H1 (cell line): ENCODE measurements around the gene UBASH3A. TPM values are rescaled to one million over a fixed set of nuclear protein-coding genes. Genes with fewer than 3 reads are reported as not detected.

Source experiments
- CTCF ChIA-PET: fragments of 300-600 bp; sonication (Branson Sonifier 250); formaldehyde crosslinking; loops from one replicate; lab custom pipeline; 2021; ENCODE audit not compliant: partially characterized antibody; lab: Charles Lee
- POLR2A ChIA-PET: fragments of 300-600 bp; sonication (Branson Sonifier 250); formaldehyde crosslinking; loops from one replicate; lab custom pipeline; 2021; ENCODE audit warnings: inconsistent platforms; ENCODE audit not compliant: partially characterized antibody; lab: Charles Lee
- DNase-seq, 2 experiments: peaks; one replicate each; pipeline versions ENCODE4 v3.0.0 to v3.0.0-alpha.2; 2010 to 2022; ENCODE audit warnings: low spot score in 2 of 2, low read depth in 1 of 2, mixed read lengths in 1 of 2
- FAIRE-seq: peaks from 2 replicates; lab custom pipeline; 2011; peaks lifted over from hg19 to GRCh38; lab: Jason Lieb, UNC
- H2AFZ ChIP-seq: 2 replicates; pipeline ENCODE4 v1.8.1; 2012; ENCODE audit warnings: low read length, inconsistent platforms
- H2AK5ac ChIP-seq: 2 replicates; pipeline ENCODE4 v1.6.1; 2013; ENCODE audit warnings: low read depth, low read length
- H2BK120ac ChIP-seq: replicated peaks from 2 replicates; pipeline ENCODE3; 2013; ENCODE audit warnings: low read depth, low read length, inconsistent platforms
- H2BK12ac ChIP-seq: 2 replicates; pipeline ENCODE4 v1.6.1; 2013; ENCODE audit warnings: low read depth, low read length
- H2BK15ac ChIP-seq: 2 replicates; pipeline ENCODE4 v1.6.1; 2013; ENCODE audit warnings: low read length
- H2BK20ac ChIP-seq: 2 replicates; pipeline ENCODE4 v1.6.1; 2013; ENCODE audit warnings: low read length
- H2BK5ac ChIP-seq: 2 replicates; pipeline ENCODE4 v1.6.1; 2013; ENCODE audit warnings: low read depth, low read length
- H3K14ac ChIP-seq: 2 replicates; pipeline ENCODE4 v1.6.1; 2013; ENCODE audit warnings: inconsistent platforms; ENCODE audit not compliant: insufficient read length
- H3K18ac ChIP-seq: 2 replicates; pipeline ENCODE4 v1.6.1; 2013; ENCODE audit warnings: low read length; ENCODE audit errors: extremely low read depth
- H3K23ac ChIP-seq: 2 replicates; pipeline ENCODE4 v1.6.1; 2013; ENCODE audit warnings: inconsistent platforms; ENCODE audit not compliant: insufficient read length
- H3K23me2 ChIP-seq: 2 replicates; pipeline ENCODE4 v1.6.1; 2013; ENCODE audit warnings: low read depth, low read length
- H3K27ac ChIP-seq: 2 replicates; pipeline ENCODE4 v1.6.1; 2011; ENCODE audit warnings: low read depth, low read length, inconsistent platforms
- H3K27me3 ChIP-seq, 4 experiments: replicated peaks in 1 of 4; 1 replicate in 1 of 4; 2 replicates in 3 of 4; pipeline versions ENCODE4 v1.6.1 to v1.8.1; 2011 to 2013; ENCODE audit warnings: low read length in 3 of 4, mild to moderate bottlenecking in 3 of 4, inconsistent platforms in 2 of 4, mixed read lengths in 2 of 4, moderate library complexity in 1 of 4; ENCODE audit not compliant: control insufficient read depth in 3 of 4, insufficient read depth in 3 of 4; ENCODE audit errors: extremely low read depth in 1 of 4
- H3K36me3 ChIP-seq, 4 experiments: 2 replicates each; pipeline versions ENCODE4 v1.6.1 to v1.8.1; 2011 to 2013; ENCODE audit warnings: mild to moderate bottlenecking in 4 of 4, low read length in 3 of 4, moderate library complexity in 2 of 4, control low read depth in 1 of 4, inconsistent platforms in 1 of 4; ENCODE audit not compliant: insufficient read depth in 4 of 4, control insufficient read depth in 2 of 4
- H3K4ac ChIP-seq: replicated peaks from 2 replicates; pipeline ENCODE3; 2013; ENCODE audit warnings: low read length, low read depth, mixed read lengths, inconsistent platforms; ENCODE audit not compliant: insufficient read length
- H3K4me1 ChIP-seq, 4 experiments: replicated peaks in 1 of 4; 1 replicate in 1 of 4; 2 replicates in 3 of 4; pipeline versions ENCODE4 v1.6.1 to v1.8.1; 2011 to 2013; ENCODE audit warnings: low read length in 3 of 4, inconsistent platforms in 2 of 4, mixed read lengths in 1 of 4; ENCODE audit not compliant: insufficient read depth in 4 of 4, control insufficient read depth in 3 of 4
- H3K4me2 ChIP-seq, 2 experiments: 2 replicates each; pipeline versions ENCODE4 v1.6.1 to v1.8.1; 2011 to 2013; ENCODE audit warnings: low read depth in 2 of 2, low read length in 2 of 2, control low read depth in 1 of 2, inconsistent platforms in 1 of 2, mild to moderate bottlenecking in 1 of 2; ENCODE audit not compliant: insufficient read depth in 1 of 2
- H3K4me3 ChIP-seq, 4 experiments: fragments of 200-600, 300-600 bp in 1 of 4; sonication (generic), shearing (Covaris generic), sonication (Bioruptor Twin) in 1 of 4; 2 replicates each; pipeline versions ENCODE4 v1.5.1 to v1.8.1; 2011 to 2016; ENCODE audit warnings: low read length in 4 of 4, low read depth in 3 of 4, control low read depth in 2 of 4, inconsistent platforms in 2 of 4, mild to moderate bottlenecking in 2 of 4, mixed read lengths in 1 of 4, moderate library complexity in 1 of 4; ENCODE audit not compliant: insufficient read depth in 2 of 4; ENCODE audit errors: extremely low read depth in 1 of 4
- H3K56ac ChIP-seq: replicated peaks from 2 replicates; pipeline ENCODE3; 2013; ENCODE audit warnings: low read depth, mild to moderate bottlenecking, mixed read lengths, low read length, inconsistent platforms; ENCODE audit not compliant: insufficient read length
- H3K79me1 ChIP-seq: 2 replicates; pipeline ENCODE4 v1.6.1; 2013; ENCODE audit warnings: low read depth, low read length, control low read depth
- H3K79me2 ChIP-seq, 2 experiments: 2 replicates each; pipeline versions ENCODE4 v1.6.1 to v1.8.1; 2012 to 2013; ENCODE audit warnings: low read length in 2 of 2, mild to moderate bottlenecking in 2 of 2, inconsistent platforms in 1 of 2; ENCODE audit not compliant: insufficient read depth in 2 of 2, control insufficient read depth in 1 of 2
- H3K9ac ChIP-seq, 4 experiments: replicated peaks in 1 of 4; 1 replicate in 1 of 4; 2 replicates in 3 of 4; pipeline versions ENCODE4 v1.6.1 to v1.8.1; 2011 to 2013; ENCODE audit warnings: low read depth in 3 of 4, low read length in 3 of 4, control low read depth in 2 of 4, mild to moderate bottlenecking in 2 of 4, moderate library complexity in 2 of 4, inconsistent platforms in 1 of 4; ENCODE audit errors: extremely low read depth in 1 of 4
- H3K9me3 ChIP-seq, 2 experiments: 2 replicates each; pipeline versions ENCODE4 v1.6.1 to v1.8.1; 2012 to 2013; ENCODE audit warnings: mild to moderate bottlenecking in 2 of 2, moderate library complexity in 2 of 2, control low read depth in 1 of 2, inconsistent platforms in 1 of 2, low read depth in 1 of 2, low read length in 1 of 2, mixed read lengths in 1 of 2; ENCODE audit not compliant: insufficient read depth in 2 of 2
- H4K20me1 ChIP-seq, 2 experiments: replicated peaks in 1 of 2; 2 replicates each; pipeline versions ENCODE3 to v1.8.1; 2011 to 2013; ENCODE audit warnings: inconsistent platforms in 2 of 2, low read length in 2 of 2, mild to moderate bottlenecking in 1 of 2; ENCODE audit not compliant: insufficient read depth in 2 of 2, control insufficient read depth in 1 of 2
- H4K5ac ChIP-seq: 2 replicates; pipeline ENCODE4 v1.6.1; 2013; ENCODE audit warnings: low read length, low read depth, mixed read lengths, inconsistent platforms; ENCODE audit not compliant: insufficient read length
- H4K8ac ChIP-seq: 2 replicates; pipeline ENCODE4 v1.8.0; 2013; ENCODE audit warnings: mild to moderate bottlenecking, moderate library complexity, low read length, inconsistent platforms; ENCODE audit not compliant: insufficient read depth; ENCODE audit errors: extremely low read depth
- H4K91ac ChIP-seq: replicated peaks from 2 replicates; pipeline ENCODE3; 2013; ENCODE audit warnings: low read length, mixed read lengths, inconsistent platforms; ENCODE audit not compliant: insufficient read length
- EGR1 ChIP-seq: IDR thresholded peaks from 2 replicates; pipeline ENCODE4 v1.6.1; 2011; ENCODE audit warnings: low read depth, low read length, borderline replicate concordance
- EZH2 ChIP-seq: fragments of 200-600 bp; sonication (generic); IDR thresholded peaks from 2 replicates; pipeline ENCODE4 v1.7.1; 2012; ENCODE audit warnings: low read depth, mild to moderate bottlenecking, moderate library complexity, low read length, inconsistent platforms; ENCODE audit not compliant: severe bottlenecking
- JUN ChIP-seq: IDR thresholded peaks from 2 replicates; pipeline ENCODE4 v1.6.1; 2011; ENCODE audit warnings: low read depth, mild to moderate bottlenecking, improper control_type of control experiment, low read length
- WGBS, 2 experiments: shearing (Covaris generic) in 1 of 2; methylation state at CpG; one replicate each; pipeline versions ENCODE4 v1.1.6 to v1.1.7; 2013 to 2015; ENCODE audit warnings: low lambda C conversion rate in 2 of 2, mixed read lengths in 2 of 2, inconsistent platforms in 1 of 2, low coverage in 1 of 2, missing lambda C conversion rate in 1 of 2; ENCODE audit not compliant: insufficient replicate concordance in 2 of 2, insufficient coverage in 1 of 2, insufficient read length in 1 of 2; ENCODE audit errors: extremely low coverage in 1 of 2, missing lambda C conversion rate in 1 of 2; 5-methylcytosine and 5-hydroxymethylcytosine counted together
- polyA plus RNA-seq, 7 experiments: library from polyadenylated mRNA; depleted of rRNA in 3 of 7; stranded (reverse) in 5 of 7; unstranded in 2 of 7; fragments of >200 nt in 5 of 7; fragments of 200-250 nt in 2 of 7; gene quantifications; 1 replicate in 5 of 7; 2 replicates in 1 of 7; 4 replicates in 1 of 7; pipeline versions ENCODE4 v1.2.1 to v1.2.3, GENCODE V29; 2011 to 2013; ENCODE audit warnings: missing spikeins in 2 of 7, mixed read lengths in 2 of 7
- total RNA-seq: library from RNA; stranded (reverse); fragmentation: NEBNext Ultra II Directional; extraction: Animal tissue kit (Norgen Biotek cat#: 25700); gene quantifications from 2 replicates; pipeline ENCODE4 v1.2.1, GENCODE V29; 2021
- TF ChIP-seq, protein P1 (sequence below): IDR thresholded peaks from 2 replicates; pipeline ENCODE4 v1.6.1; 2012; ENCODE audit warnings: inconsistent platforms

The UBASH3A gene
- total and polyA plus RNA-seq, 2 of the 8 experiments (the other 6 are each of a cell fraction or from before 2014, with no cell fraction given) = not detected

DNA sequence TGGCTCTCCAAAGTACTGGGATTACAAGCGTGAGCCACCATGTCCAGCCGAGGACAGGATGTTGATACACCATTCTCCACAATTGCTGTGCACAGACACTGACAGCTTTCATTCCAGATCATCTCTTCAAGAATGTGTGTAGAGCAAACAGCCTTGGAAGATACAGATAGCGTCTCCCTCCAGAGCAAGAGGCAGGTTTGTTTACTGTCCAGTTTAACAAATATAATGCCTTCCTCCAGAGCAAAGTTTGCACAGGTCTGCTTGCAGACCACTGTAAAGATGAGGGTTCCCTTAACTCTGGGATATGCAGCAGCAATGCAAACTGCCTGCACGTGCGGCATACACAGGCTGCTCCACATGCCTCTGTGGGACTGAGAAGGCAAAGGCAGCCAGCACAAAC lies 12.4 kb upstream of the UBASH3A start:
- Histone ChIP-seq H3K4me1 (peaks cover 0 to 12% (median 9%) of the 10 kb centered on the region in 4 experiments; a peak in 3 of 7 replicates), H4K91ac (no peak overlapping the region), H3K4me3 (no peak overlapping the region), H3K56ac (no peak overlapping the region), H3K14ac (no peak overlapping the region), H3K27ac (no peak overlapping the region), H2BK120ac (no peak overlapping the region), H3K18ac (no peak overlapping the region), H2BK12ac (no peak overlapping the region), H4K20me1 (no peaks in the 10 kb centered on the region), H3K4me2 (no peak overlapping the region), H2AK5ac (no peak overlapping the region), H4K8ac (no peak overlapping the region), H3K36me3 (no peaks in the 10 kb centered on the region), H3K9ac (no peak overlapping the region), H3K79me1 (no peaks in the 10 kb centered on the region), H2BK15ac (no peak overlapping the region), H3K27me3 (0 out of 7 replicates have a peak, but pooled peaks cover 0 to 2% (median 0%) of the 10 kb centered on the region in 4 experiments), H2AFZ (no peak overlapping the region), H3K23me2 (no peaks in the 10 kb centered on the region), H3K79me2 (no peaks in the 10 kb centered on the region), H3K23ac (no peak overlapping the region), H2BK20ac (no peak overlapping the region; the same call in 1 of the 2 replicates), H2BK5ac (no peak overlapping the region), H4K5ac (no peak overlapping the region), H3K4ac (no peak overlapping the region), H3K9me3 (peaks cover 0 to 4% of the 10 kb centered on the region in 2 experiments; a peak in 1 of 4 replicates)
- ChIA-PET CTCF (interaction anchor here (1.0 to 1.9 kb wide), 4 partner anchors 10 to 53 kb away, joined by 3 to 7 read pairs (median 4); partner anchors contain the start of gene UBASH3A), POLR2A (no interaction called here)
- WGBS, 2 experiments = 95% methylated on average over 5 of the region's 5 CpGs; no CpG with 5 or more reads in 1 of the 2 experiments
- TF ChIP-seq JUN (no peak), EGR1 (no peak), EZH2 (no peak)
- TF ChIP-seq, protein P1, sequence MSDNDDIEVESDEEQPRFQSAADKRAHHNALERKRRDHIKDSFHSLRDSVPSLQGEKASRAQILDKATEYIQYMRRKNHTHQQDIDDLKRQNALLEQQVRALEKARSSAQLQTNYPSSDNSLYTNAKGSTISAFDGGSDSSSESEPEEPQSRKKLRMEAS = no peak
- FAIRE-seq (no peak), DNase-seq (no peak)
